ENCODE data around the gene STK11.

The STK11 gene

GRCh38 chr19:1249298-1249989, 43.9 kb downstream of the STK11 start:
- Histone ChIP-seq H2BK15ac (ENCODE audit: low read length) (peak overlapping the region; percentile 81), H3K23ac (ENCODE audit: low read depth, low read length, poor library complexity) (peak overlapping the region; percentile 100), H3K9ac (ENCODE audit: low read depth, low read length, poor library complexity) (peak overlapping the region; percentile 97), H2BK120ac (ENCODE audit: low read depth, low read length) (peak overlapping the region; percentile 87), H2BK5ac (ENCODE audit: low read length) (peak overlapping the region; percentile 99), H2BK12ac (ENCODE audit: low read length) (no peak overlapping the region), H3K79me1 (ENCODE audit: low read depth, low read length) (peaks cover 22% of the 10 kb centered on the region), H3K18ac (ENCODE audit: low read length) (peak overlapping the region; percentile 98), H4K8ac (ENCODE audit: low read depth, low read length) (no peak overlapping the region), H3K4me3 (ENCODE audit: low read length in 2 of 2) (peak overlapping the region; percentile 98 to 99), H3K4me2 (ENCODE audit: insufficient read depth, low read length, poor library complexity, severe bottlenecking) (peak overlapping the region; percentile 64), H3K9me3 (replicated peaks in 1 of 2; ENCODE audit: control insufficient read depth in 2 of 2, insufficient read depth in 1 of 2, low read depth in 1 of 2, low read length in 2 of 2) (no peaks in the 10 kb centered on the region), H3K4me1 (ENCODE audit: control insufficient read depth in 2 of 2, insufficient read depth in 1 of 2, low read depth in 1 of 2, low read length in 2 of 2) (peaks cover 16 to 39% of the 10 kb centered on the region in 2 donors), H2AFZ (ENCODE audit: low read length) (no peak overlapping the region), H3K4ac (ENCODE audit: low read length) (peak overlapping the region; percentile 53), H4K91ac (ENCODE audit: low read depth, low read length, poor library complexity) (no peak overlapping the region), H3K27ac (replicated peaks; ENCODE audit: low read length) (peak overlapping the region; percentile 95), H3K36me3 (replicated peaks in 1 of 2; ENCODE audit: control insufficient read depth in 2 of 2, insufficient read depth in 2 of 2, low read length in 2 of 2) (peaks cover 22 to 35% of the 10 kb centered on the region in 2 donors), H2AK5ac (ENCODE audit: low read depth, low read length) (peak overlapping the region; percentile 92), H3K27me3 (ENCODE audit: control insufficient read depth in 3 of 3, insufficient read depth in 3 of 3, low read depth in 1 of 3, low read length in 3 of 3) (no peaks in the 10 kb centered on the region), H3K14ac (ENCODE audit: low read length) (peak overlapping the region; percentile 14)
- peak; percentile 97 for DNase-seq (ENCODE audit: low spot score)
- no CpG with 5 or more reads among the region's 102 CpGs for WGBS, 2 donors (ENCODE audit: extremely low coverage in 2 of 2, insufficient read length in 2 of 2, insufficient replicate concordance in 1 of 2)

GRCh38 chr19:1249990-1250436, 44.4 kb downstream of the STK11 start:
- Histone ChIP-seq H2AK5ac (ENCODE audit: low read depth, low read length) (peak overlapping the region; percentile 92), H3K4me3 (ENCODE audit: low read length in 2 of 2) (peak overlapping the region; percentile 98 to 99), H3K27ac (replicated peaks; ENCODE audit: low read length) (peak overlapping the region; percentile 85), H3K23ac (ENCODE audit: low read depth, low read length, poor library complexity) (peak overlapping the region; percentile 100), H3K27me3 (ENCODE audit: control insufficient read depth in 3 of 3, insufficient read depth in 3 of 3, low read depth in 1 of 3, low read length in 3 of 3) (no peaks in the 10 kb centered on the region), H3K4me2 (ENCODE audit: insufficient read depth, low read length, poor library complexity, severe bottlenecking) (peak overlapping the region; percentile 49), H2BK12ac (ENCODE audit: low read length) (no peak overlapping the region), H3K4ac (ENCODE audit: low read length) (peak overlapping the region; percentile 53), H2BK15ac (ENCODE audit: low read length) (no peak overlapping the region), H2BK120ac (ENCODE audit: low read depth, low read length) (no peak overlapping the region), H3K4me1 (ENCODE audit: control insufficient read depth in 2 of 2, insufficient read depth in 1 of 2, low read depth in 1 of 2, low read length in 2 of 2) (peaks cover 13 to 35% of the 10 kb centered on the region in 2 donors), H3K9me3 (replicated peaks in 1 of 2; ENCODE audit: control insufficient read depth in 2 of 2, insufficient read depth in 1 of 2, low read depth in 1 of 2, low read length in 2 of 2) (no peaks in the 10 kb centered on the region), H3K9ac (ENCODE audit: low read depth, low read length, poor library complexity) (peak overlapping the region; percentile 97), H3K36me3 (replicated peaks in 1 of 2; ENCODE audit: control insufficient read depth in 2 of 2, insufficient read depth in 2 of 2, low read length in 2 of 2) (peaks cover 28 to 39% of the 10 kb centered on the region in 2 donors), H4K91ac (ENCODE audit: low read depth, low read length, poor library complexity) (no peak overlapping the region), H4K8ac (ENCODE audit: low read depth, low read length) (no peak overlapping the region), H2BK5ac (ENCODE audit: low read length) (peak overlapping the region; percentile 99), H3K18ac (ENCODE audit: low read length) (peak overlapping the region; percentile 98), H3K14ac (ENCODE audit: low read length) (peak overlapping the region; percentile 14), H3K79me1 (ENCODE audit: low read depth, low read length) (peaks cover 26% of the 10 kb centered on the region), H2AFZ (ENCODE audit: low read length) (no peak overlapping the region)
- no peak for DNase-seq (ENCODE audit: low spot score)
- WGBS, 2 donors (ENCODE audit: extremely low coverage in 2 of 2, insufficient read length in 2 of 2, insufficient replicate concordance in 1 of 2), result no CpG with 5 or more reads among the region's 67 CpGs

GRCh38 chr19:1250437-1251260, 45.1 kb downstream of the STK11 start:
- Histone ChIP-seq H3K4me3 (ENCODE audit: low read length in 2 of 2) (peak overlapping the region; percentile 98 to 99), H3K9ac (ENCODE audit: low read depth, low read length, poor library complexity) (peak overlapping the region; percentile 97), H3K4me2 (ENCODE audit: insufficient read depth, low read length, poor library complexity, severe bottlenecking) (peak overlapping the region; percentile 87), H2BK120ac (ENCODE audit: low read depth, low read length) (peak overlapping the region; percentile 76), H3K23ac (ENCODE audit: low read depth, low read length, poor library complexity) (peak overlapping the region; percentile 92), H3K79me1 (ENCODE audit: low read depth, low read length) (peaks cover 32% of the 10 kb centered on the region), H4K8ac (ENCODE audit: low read depth, low read length) (no peak overlapping the region), H3K27me3 (ENCODE audit: control insufficient read depth in 3 of 3, insufficient read depth in 3 of 3, low read depth in 1 of 3, low read length in 3 of 3) (no peaks in the 10 kb centered on the region), H2BK15ac (ENCODE audit: low read length) (peak overlapping the region; percentile 99), H3K36me3 (replicated peaks in 1 of 2; ENCODE audit: control insufficient read depth in 2 of 2, insufficient read depth in 2 of 2, low read length in 2 of 2) (peaks cover 34 to 45% of the 10 kb centered on the region in 2 donors), H2BK5ac (ENCODE audit: low read length) (peak overlapping the region; percentile 99), H3K18ac (ENCODE audit: low read length) (peak overlapping the region; percentile 98), H4K91ac (ENCODE audit: low read depth, low read length, poor library complexity) (peak overlapping the region; percentile 85), H2AK5ac (ENCODE audit: low read depth, low read length) (peak overlapping the region; percentile 100), H3K4ac (ENCODE audit: low read length) (peak overlapping the region; percentile 37), H3K4me1 (ENCODE audit: control insufficient read depth in 2 of 2, insufficient read depth in 1 of 2, low read depth in 1 of 2, low read length in 2 of 2) (peaks cover 13 to 33% of the 10 kb centered on the region in 2 donors), H3K14ac (ENCODE audit: low read length) (peak overlapping the region; percentile 38), H3K27ac (replicated peaks; ENCODE audit: low read length) (peak overlapping the region; percentile 85), H3K9me3 (replicated peaks in 1 of 2; ENCODE audit: control insufficient read depth in 2 of 2, insufficient read depth in 1 of 2, low read depth in 1 of 2, low read length in 2 of 2) (no peaks in the 10 kb centered on the region), H2AFZ (ENCODE audit: low read length) (peak overlapping the region; percentile 35), H2BK12ac (ENCODE audit: low read length) (no peak overlapping the region)
- DNase-seq (ENCODE audit: low spot score), result peak; percentile 93
- no CpG with 5 or more reads among the region's 90 CpGs for WGBS, 2 donors (ENCODE audit: extremely low coverage in 2 of 2, insufficient read length in 2 of 2, insufficient replicate concordance in 1 of 2)

All from neuronal stem cell (in vitro differentiated cells).